Ovary (tissue), 3 donors: ENCODE results near the gene MACIR.

ENCODE experiments used
- EP300 ChIP-seq: sonication (generic); formaldehyde crosslinking; IDR thresholded peaks from one replicate; pipeline ENCODE4 v1.6.1; 2017; ENCODE audit warnings: antibody characterized with exemption
- POLR2A ChIP-seq: fragments of 450-650 bp; IDR thresholded peaks from one replicate; pipeline ENCODE4 v1.6.1; 2017; ENCODE audit warnings: antibody characterized with exemption, mild to moderate bottlenecking, moderate library complexity
- TF ChIP-seq, protein P1 (sequence below), 3 donors: fragments of 450-650 bp in 2 of 3; fragments of 200-600 bp in 1 of 3; IDR thresholded peaks; one replicate each; pipeline versions ENCODE4 v1.5.1 to v1.8.0; 2016 to 2022; ENCODE audit warnings: antibody characterized with exemption in 3 of 3, mild to moderate bottlenecking in 1 of 3
- donor health status: DM: no; HTN: no; CAD: no.

DNA sequence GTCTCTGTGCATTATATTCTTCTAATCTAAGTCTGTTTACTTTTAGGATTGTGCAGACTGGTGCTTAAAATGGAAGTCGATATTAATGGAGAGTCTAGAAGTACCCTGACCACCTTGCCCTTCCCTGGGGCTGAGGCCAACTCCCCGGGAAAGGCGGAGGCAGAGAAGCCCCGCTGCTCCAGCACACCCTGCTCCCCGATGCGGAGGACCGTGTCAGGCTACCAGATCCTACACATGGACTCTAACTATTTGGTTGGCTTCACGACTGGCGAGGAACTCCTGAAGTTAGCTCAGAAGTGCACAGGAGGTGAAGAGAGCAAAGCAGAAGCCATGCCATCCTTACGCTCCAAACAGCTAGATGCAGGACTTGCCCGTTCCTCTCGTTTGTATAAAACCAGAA lies 17.3 kb downstream of the MACIR start:
- TF ChIP-seq, protein P1, sequence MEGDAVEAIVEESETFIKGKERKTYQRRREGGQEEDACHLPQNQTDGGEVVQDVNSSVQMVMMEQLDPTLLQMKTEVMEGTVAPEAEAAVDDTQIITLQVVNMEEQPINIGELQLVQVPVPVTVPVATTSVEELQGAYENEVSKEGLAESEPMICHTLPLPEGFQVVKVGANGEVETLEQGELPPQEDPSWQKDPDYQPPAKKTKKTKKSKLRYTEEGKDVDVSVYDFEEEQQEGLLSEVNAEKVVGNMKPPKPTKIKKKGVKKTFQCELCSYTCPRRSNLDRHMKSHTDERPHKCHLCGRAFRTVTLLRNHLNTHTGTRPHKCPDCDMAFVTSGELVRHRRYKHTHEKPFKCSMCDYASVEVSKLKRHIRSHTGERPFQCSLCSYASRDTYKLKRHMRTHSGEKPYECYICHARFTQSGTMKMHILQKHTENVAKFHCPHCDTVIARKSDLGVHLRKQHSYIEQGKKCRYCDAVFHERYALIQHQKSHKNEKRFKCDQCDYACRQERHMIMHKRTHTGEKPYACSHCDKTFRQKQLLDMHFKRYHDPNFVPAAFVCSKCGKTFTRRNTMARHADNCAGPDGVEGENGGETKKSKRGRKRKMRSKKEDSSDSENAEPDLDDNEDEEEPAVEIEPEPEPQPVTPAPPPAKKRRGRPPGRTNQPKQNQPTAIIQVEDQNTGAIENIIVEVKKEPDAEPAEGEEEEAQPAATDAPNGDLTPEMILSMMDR (IDR thresholded peaks at IDR 0.05) = no peak
- TF ChIP-seq EP300 (no peak), POLR2A (no peak)
